Central memory CD4-positive, alpha-beta T cell (primary cell): Measurements from ENCODE around the gene LHX4.
"Not testable (repeated sequence)": the region's sequence is repeated elsewhere in the genome, so short reads cannot be mapped to it uniquely, and the experiment has no call there.

Source experiments
- DNase-seq: peaks from one replicate; pipeline ENCODE4 v3.0.0; 2022

Gene LHX4

GRCh38 chr1:180198196-180198595, 31.9 kb upstream of the LHX4 start:
- DNase-seq, result no peak

GRCh38 chr1:180198611-180199010, 31.5 kb upstream of the LHX4 start:
- DNase-seq, result no peak

GRCh38 chr1:180199018-180199417, 31.0 kb upstream of the LHX4 start:
- no peak for DNase-seq

- no peak for DNase-seq
Measured at GRCh38 chr1:180201451-180202200, 28.4 kb upstream of the LHX4 start.

GRCh38 chr1:180202588-180202987, 27.5 kb upstream of the LHX4 start:
- DNase-seq, result not testable (repeated sequence)

GRCh38 chr1:180204231-180204630, 25.8 kb upstream of the LHX4 start:
- DNase-seq, result no peak

GRCh38 chr1:180206581-180206980, 23.5 kb upstream of the LHX4 start:
- DNase-seq, result no peak

GRCh38 chr1:180208264-180208663, 21.8 kb upstream of the LHX4 start:
- no peak for DNase-seq

GRCh38 chr1:180210008-180210620, 19.9 kb upstream of the LHX4 start:
- DNase-seq, result no peak

- no peak for DNase-seq
Measured at GRCh38 chr1:180211156-180211859, 18.8 kb upstream of the LHX4 start.

- no peak for DNase-seq
Measured at GRCh38 chr1:180211860-180212229, 18.2 kb upstream of the LHX4 start.

GRCh38 chr1:180213401-180214170, 16.5 kb upstream of the LHX4 start:
- peak; percentile 33 for DNase-seq

- DNase-seq, result no peak
Measured at GRCh38 chr1:180215856-180216625, 14.0 kb upstream of the LHX4 start.

- DNase-seq, result no peak
Measured at GRCh38 chr1:180217006-180217405, 13.1 kb upstream of the LHX4 start.

- no peak for DNase-seq
Measured at GRCh38 chr1:180218806-180219765, 11.0 kb upstream of the LHX4 start.

GRCh38 chr1:180219776-180220175, 10.3 kb upstream of the LHX4 start:
- DNase-seq, result no peak

- DNase-seq, result no peak
Measured at GRCh38 chr1:180221462-180221861, 8.6 kb upstream of the LHX4 start.

- no peak for DNase-seq
Measured at GRCh38 chr1:180224902-180225301, 5.2 kb upstream of the LHX4 start.

- DNase-seq, result no peak
Measured at GRCh38 chr1:180225403-180225802, 4.7 kb upstream of the LHX4 start.

GRCh38 chr1:180227861-180228647, 2.0 kb upstream of the LHX4 start:
- DNase-seq, result no peak
